GM19099 (cell line): ENCODE measurements around the gene NOXA1.

Source experiments
- POLR2A ChIP-seq: IDR thresholded peaks from 3 replicates; pipeline ENCODE4 v1.6.1; 2011; ENCODE audit warnings: low read depth; ENCODE audit not compliant: insufficient read length; ENCODE audit errors: extremely low read depth

The NOXA1 gene

GRCh38 chr9:137452761-137453642 lies 29.8 kb downstream of the NOXA1 start:
- no peak for TF ChIP-seq POLR2A

- TF ChIP-seq POLR2A: no peak
These were observed 30.5 kb downstream of the NOXA1 start for GRCh38 chr9:137453643-137454081.

GRCh38 chr9:137454145-137454596 lies 31.0 kb downstream of the NOXA1 start:
- no peak for TF ChIP-seq POLR2A

- no peak for TF ChIP-seq POLR2A
These were observed 31.6 kb downstream of the NOXA1 start for GRCh38 chr9:137454597-137455358.

- no peak for TF ChIP-seq POLR2A
These were observed 32.3 kb downstream of the NOXA1 start for GRCh38 chr9:137455359-137455991.

- no peak for TF ChIP-seq POLR2A
These were observed 33.1 kb downstream of the NOXA1 start for GRCh38 chr9:137456061-137456863.

- TF ChIP-seq POLR2A: no peak
These were observed 33.7 kb downstream of the NOXA1 start for GRCh38 chr9:137456864-137457405.

GRCh38 chr9:137457406-137458193 lies 34.4 kb downstream of the NOXA1 start:
- no peak for TF ChIP-seq POLR2A

GRCh38 chr9:137458194-137459151 lies 35.3 kb downstream of the NOXA1 start:
- TF ChIP-seq POLR2A: no peak

GRCh38 chr9:137459152-137459600 lies 36.0 kb downstream of the NOXA1 start, which contains the start of gene NSMF:
Gene NSMF (minus strand): TSS chr9:137459334. CDS start chr9:137459102, 232 bp downstream.
- peak; percentile 70 for TF ChIP-seq POLR2A

GRCh38 chr9:137459601-137460362 lies 36.6 kb downstream of the NOXA1 start:
- TF ChIP-seq POLR2A: no peak
